GM21360 (cell line): ENCODE measurements around the gene SMURF1.

Source experiments
- ATAC-seq: cut with Tn5 transposase; IDR thresholded peaks from one replicate; pipeline ENCODE4 v1.9.1; 2021; ENCODE audit warnings: mild to moderate bottlenecking, moderate library complexity; ENCODE audit not compliant: unreplicated experiment

The SMURF1 gene

DNA sequence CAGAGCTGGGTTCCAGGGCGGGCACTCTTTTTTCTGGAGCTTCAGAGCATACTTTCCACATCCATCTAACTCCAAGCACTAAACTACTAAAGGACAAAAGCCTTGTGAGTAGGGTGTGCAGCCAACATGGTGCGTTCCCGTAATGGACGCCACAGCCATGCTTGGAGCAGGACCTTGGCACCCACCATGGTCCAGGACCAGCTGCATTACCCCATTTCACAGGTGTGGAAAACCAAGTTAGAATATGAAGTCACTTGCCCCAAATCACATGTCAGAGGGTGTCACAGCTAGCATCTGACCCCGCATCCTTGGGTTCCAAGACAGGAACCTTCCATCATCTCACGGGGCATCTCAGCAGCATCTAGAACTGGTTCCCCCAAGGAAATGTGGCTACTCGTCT, 112.4 kb downstream of the SMURF1 start:
- no peak for ATAC-seq

DNA sequence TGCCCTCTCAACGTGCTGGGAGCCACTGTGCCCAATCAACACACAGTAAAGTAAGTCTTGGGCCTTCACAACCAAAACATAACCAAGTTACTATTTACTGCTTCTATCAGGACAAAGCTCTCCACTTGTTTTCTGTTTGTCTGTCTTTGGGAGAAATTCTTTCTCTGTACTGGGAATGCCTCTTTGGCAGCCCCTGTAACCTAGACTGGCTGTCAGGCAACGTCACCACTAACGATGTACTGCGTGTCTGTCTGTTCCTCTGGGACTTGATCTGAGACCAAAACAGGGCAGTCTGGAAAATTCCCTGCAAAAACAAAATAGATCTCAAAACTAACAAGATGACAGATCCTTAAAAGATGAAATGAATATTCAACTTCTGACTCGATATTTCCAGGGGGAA, 113.0 kb downstream of the SMURF1 start:
- ATAC-seq: no peak

DNA sequence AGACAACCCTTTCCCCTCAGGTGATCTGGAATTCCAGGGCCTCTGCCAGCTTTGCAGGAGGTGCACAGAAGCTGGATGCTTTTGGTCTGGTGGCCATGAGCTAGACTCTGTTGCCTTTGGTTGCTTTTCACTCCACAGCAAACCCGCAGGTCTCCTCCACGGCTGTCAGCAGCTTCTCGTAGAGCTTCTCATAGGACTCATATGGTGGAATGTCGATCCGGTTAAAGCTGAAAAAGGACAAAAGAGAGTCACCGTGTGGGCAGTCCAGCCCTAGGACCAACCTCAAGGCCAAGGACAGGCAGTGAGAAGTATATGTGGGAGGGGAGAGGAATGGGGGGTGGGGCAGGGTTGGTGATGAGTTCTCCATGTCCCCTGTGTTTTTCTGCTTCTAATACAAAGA, 113.5 kb downstream of the SMURF1 start:
- ATAC-seq: no peak

DNA sequence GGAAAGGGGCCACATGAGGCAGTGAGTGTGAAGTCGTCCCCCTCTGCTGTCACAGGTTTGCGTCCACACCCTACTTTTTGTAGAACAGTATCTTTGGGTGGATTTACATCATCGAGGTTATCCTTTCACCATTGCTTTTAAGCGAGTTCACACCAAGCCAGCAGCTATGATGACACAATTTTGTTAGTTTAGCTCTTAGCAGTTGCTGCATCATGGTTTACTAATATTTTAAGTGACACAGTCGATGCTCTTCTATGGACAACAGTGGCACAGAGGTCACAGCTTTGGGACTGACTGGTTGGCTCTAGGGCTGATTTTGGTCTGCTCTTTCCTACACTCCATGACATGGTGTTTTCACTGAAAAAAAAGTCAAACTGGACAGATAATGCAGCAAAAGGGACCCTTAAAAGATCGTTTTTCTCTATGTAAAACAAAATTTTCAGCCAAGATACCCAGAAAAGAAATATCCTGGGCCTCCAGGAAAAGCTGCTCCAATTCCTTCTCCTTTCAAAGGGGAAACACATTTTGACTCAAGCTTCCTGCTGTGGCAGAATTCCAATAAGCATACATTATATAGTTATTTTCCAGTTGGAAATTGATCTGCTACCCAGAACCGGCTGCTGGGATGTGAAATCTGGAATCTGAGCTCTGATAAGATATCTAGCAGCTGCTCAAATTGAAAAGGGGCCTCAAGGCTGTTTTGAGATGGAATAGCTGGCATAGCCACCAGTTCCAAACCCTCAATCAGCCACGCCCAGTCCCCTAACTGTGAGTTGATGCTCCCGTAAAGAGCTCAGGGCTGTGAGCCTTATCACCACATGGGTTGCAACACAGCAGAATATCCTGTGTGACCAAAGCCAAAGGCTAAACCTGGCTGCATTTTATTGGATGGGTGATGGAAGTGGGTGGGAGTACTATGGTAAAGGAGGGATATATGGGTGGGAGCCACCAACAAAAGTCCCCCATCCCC, 114.2 kb downstream of the SMURF1 start:
- ATAC-seq: no peak

DNA sequence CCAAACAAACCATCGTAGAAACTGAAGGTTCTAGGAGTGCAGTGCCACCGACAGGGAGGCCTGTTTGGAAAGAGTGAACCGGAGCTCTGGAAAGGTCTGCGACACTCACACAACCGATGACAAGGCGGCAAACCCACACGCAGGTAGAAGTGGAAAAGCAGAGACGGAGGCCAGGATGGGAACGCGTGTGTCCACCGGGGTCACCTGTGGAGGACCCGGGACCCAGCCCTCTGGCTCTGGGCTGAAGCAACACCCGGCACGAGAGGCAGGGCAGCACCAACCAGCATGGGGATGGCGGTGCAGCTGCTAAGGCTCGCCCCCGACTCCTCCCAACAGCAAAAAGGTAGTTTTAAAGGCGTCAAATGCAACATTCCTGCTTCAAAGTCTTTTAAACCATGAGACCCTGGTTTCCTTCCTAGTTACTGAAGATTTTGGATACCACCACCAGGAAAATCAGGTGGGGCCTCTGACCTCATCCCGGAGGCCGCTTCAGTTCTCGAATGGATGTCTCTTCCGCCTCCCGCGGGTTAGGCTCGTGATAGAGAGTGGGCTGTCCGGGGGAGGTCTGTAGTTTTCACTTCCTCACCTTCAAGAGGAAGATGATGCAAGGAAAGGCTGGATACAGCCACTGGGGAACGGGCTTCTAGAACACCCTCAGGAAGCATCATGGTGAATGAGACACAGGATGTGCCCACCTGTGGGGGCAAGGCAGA, 115.5 kb downstream of the SMURF1 start:
- no peak for ATAC-seq

DNA sequence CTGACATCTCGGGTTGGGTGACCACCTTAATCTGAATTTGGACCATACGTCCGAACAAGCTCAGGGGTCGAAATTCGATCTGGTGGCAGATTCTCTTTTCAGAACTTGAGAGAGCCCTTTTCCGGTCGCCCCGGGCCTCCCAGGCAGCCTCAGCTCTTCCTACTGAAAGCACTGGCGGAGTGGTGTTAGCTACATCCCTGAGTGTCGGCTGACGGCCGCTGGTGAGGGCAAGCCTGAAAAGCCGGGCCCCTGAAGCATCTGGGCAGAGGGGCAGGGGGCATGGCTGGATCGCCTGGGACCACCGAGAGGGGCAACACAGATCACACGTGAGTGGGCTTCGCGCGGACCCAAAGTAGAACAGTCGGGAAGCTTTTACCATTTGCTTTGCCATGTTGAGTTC, 116.1 kb downstream of the SMURF1 start:
- ATAC-seq: no peak

DNA sequence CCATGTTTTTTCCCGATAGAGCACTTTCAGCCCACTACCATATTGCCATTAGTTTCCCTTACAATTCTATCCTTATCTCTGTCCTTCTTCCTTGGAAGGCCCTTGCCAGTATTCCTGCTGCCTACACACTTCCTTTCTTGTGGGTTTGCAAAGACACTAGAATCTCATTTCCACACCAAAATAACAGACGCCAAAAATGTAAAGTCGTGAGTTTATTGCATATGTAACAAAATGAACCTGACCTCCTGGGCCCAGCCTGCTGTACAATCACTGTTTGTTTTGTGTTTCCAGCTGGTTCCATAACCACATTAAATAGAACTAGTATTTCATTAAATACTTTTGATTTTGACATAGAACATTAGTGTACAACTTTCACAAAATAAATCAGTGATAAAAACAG, 116.7 kb downstream of the SMURF1 start:
- ATAC-seq: no peak

DNA sequence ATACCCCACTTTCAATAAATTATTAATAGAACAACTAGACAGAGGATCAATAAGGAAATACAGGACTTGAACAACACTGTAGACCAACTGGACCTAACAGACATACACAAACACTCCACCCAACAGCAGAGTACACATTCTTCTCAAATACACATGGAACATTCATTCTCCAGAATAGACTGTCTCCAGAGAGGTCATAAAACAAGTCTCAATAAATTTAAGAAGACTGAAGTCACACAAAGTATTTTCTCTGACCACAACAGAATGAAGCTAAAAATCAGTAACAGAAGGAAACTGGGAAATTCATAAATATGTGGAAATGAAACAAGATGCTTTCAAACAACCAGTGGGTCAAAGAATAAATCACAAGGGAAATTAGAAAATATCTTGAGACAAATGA, 119.8 kb downstream of the SMURF1 start:
- no peak for ATAC-seq

DNA sequence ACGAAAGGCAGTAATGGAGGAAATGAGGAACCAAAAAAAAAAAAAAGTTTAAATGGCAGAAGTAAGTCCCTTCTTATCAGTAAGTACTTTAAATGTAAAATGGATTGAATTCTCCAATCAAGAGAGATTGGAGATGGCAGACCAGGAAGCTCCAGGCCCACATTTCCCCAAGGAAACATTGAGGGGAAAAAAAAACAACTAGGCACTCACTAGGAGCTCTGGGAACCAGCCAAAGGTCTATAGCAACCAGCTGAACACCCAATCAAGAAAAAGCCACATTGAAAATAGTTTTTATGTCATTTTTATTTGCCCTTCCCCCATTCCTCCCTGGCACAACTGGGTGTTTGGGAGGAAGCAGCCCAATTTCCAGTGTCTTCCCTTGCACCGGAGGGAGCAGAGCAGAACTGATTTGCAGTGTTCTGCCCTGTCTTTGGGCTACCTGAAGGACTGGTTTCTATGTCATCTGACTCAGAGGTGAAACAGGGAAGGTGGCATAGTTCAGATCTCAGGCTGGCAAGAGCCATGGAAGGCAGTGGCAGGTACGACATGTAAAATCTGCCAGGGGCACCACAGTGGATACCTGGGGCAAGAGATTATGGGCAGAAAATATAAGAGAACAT, 121.9 kb downstream of the SMURF1 start:
- ATAC-seq: no peak

DNA sequence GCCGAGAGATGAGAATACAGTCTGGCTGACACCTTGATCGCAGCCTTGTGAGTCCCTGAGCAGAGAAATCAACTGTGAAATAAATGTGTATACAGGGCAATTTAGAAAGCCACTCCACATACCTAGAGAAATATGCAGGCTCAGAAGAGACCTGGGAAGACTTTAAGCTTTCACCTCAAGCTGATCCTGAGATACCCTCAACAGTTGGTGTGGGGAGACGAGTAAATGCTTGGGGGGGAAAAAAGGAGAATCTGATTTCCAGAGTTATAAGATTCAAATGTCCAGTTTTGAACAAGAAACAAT, 123.5 kb downstream of the SMURF1 start:
- no peak for ATAC-seq

DNA sequence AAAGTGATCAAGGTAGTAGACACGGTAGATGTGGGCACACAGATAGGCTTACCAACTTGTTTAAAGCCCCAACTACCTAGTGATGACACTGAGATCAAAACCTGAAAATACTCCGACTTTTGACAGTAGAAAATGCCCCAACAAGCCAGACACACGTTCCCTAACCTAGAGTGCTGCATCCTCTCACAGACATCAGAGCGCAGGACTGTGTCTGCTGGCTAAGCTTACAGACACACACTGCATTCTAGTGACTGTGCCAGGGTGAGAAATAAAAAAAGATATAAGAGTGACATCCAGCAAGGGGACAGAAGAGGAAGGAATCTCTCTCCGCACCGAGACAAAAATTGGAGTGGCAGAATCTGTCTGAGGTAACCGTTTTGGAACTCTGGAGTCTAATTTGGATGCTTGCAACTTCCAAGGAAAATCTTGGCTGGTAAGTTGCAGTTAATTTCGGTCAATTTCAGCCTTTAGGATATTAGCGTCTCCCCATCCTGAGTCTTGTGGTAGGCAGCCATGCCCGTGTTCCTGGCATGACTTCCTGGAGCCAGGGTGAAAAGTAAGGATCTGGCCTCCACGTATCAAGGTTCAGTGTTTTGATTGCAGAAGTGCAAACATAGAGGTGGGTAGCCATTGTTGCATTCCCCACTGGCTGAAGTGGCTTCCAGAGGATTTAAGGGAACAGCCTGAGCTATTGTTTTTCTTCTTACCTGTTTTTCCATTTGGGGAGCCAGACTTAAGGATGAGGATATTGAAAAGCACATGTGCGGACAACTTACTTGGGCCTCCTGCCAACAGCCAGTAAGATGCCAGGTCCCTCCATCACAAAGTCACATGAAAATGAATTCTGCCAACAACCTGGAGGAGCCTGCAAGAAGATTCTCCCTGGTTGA, 124.1 kb downstream of the SMURF1 start:
- ATAC-seq: no peak

DNA sequence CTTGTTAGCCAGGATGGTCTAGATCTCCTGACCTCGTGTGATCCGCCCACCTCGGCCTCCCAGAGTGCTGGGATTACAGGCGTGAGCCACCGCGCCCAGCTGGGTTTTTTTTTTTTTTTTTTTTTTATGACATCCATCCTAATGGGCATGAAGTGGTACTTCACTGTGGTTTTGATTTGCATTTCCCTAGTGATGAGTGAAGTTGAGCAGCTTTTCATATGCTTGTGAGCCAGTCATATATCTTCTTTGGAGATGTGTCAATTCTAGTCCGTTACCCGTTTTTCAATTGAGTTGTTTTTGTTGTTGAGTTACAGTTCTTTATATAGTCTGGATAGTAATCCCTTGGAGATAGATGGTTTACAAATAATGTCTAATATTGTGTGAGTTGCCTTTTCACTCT, 127.7 kb downstream of the SMURF1 start:
- ATAC-seq: no peak

DNA sequence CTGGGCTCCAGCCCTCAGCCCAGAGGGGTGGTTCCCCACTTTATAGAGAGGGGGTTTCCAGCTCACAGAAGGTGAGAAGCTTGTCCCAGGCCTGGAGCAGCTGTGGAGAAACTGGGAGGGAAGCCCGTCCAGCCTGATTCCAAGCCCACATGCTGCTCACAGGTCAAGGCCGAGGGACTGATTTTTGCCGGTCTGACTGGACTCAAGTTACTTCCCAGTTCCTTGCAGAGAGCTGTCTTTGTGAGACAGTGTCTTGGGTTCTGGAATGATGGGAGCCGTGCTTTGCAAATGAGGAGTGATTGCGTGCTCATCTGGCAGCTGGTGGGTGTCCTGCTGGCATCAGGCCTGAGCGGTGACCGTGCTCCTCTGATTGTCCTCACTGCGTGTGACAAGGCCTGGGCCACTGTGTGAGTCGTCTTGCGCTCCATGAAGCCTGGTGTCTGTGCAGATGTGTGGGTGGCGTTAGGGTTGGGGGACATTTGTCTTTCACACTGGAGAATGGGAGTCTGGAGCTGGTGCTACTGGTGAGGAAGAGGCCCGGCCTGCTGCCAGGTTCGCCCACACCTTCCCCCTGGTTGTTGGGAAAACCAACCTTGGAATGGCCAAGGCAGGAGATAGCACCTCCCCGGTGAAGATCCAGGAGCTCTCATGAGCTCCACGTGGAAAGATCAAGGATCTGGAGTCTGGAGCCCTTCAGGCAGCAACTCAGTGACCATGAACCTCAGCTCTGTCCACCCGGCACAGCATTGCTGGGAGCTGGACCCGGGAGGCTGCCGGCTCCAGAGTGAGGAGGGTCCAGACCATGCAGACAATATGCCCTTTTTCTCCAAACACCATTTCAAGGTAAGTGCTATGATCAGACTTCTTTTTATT, 129.6 kb downstream of the SMURF1 start:
- ATAC-seq: no peak

DNA sequence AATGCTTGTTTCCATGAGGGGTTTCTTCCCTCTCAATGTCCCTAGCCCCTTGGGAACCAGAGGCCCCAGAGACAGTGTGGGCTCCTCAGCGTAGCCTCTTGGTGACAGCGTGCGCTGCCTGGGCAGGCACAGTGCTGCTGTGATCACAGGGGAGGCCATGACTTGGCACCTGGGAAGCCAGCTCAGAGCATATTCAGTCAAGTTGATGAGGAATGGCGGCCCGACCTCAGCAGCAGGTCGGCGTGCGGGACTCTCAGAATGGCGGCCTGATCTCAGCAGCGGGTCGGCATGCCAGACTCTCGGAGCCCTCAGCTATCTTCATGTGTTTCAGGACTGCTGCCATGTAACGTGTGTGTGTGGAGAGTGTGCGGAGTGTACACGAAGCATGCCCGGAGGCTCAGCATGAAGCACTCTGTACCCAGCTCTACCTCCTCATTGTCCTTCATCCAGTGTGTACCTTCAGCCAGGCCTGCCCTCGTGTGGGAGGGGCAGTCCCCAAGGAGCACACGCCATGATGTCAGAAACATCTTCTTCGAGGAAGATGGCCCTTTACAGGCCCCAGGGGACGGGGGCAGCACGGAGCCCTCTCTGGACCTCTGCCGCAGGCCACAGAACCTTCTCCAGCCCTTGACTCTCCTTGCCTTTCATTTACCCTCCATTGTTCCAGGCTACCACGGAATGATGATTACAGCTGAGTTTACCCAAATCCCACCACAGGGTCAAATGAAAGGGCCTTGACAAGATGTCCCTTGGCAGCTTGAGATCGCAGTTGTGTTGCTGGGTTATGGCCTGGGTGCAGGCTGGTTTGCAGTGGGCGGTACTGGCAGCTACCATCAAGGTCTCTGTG, 130.4 kb downstream of the SMURF1 start:
- no peak for ATAC-seq

DNA sequence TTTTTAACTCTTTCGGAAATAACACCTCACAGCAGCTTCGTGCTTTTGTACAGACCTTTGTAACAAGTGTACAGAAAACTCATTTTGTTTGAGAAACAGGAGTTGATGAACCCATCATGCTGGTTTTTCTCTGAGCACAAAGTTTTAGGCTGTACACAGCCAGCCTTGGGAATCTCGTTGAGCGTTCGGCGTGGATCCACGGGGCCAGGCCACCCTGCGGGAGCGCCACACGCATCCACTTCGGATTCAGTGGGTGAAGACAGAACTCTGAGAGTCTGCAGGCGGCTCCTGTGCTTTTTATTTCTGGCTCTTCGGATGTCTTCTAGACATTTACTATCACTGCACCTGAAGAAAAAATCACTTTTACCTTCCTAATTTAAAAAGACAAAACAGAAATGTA, 131.2 kb downstream of the SMURF1 start:
- ATAC-seq: no peak

DNA sequence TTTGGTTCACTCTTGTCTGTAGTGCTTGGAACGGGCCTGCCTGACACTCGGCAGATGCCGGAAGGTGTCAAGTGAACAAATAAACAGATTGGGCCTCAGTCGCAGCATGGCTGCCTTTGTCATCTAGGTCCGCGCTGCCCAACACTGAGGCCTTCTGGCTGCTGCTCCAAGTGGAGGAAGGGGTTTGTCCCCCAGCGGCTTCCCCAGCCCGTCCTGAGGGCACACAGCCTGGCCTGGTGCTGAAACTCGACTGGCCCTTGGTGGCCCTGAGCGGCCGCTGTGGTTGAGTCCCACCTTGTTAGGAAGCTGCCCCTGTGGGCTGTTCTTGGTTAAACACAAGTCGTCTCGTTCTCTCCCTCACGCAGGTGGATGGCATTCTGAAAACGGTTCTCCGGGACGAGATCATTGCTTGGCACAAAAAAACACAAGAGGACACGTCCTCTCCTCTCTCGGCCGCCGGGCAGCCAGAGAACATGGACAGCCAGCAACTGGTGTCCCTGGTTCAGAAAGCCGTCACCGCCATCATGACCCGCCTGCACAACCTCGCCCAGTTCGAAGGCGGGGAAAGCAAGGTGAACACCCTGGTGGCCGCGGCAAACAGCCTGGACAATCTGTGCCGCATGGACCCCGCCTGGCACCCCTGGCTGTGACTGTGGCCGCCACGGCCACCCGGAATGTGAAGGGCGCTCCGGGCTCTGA, 132.1 kb downstream of the SMURF1 start:
- no peak for ATAC-seq

DNA sequence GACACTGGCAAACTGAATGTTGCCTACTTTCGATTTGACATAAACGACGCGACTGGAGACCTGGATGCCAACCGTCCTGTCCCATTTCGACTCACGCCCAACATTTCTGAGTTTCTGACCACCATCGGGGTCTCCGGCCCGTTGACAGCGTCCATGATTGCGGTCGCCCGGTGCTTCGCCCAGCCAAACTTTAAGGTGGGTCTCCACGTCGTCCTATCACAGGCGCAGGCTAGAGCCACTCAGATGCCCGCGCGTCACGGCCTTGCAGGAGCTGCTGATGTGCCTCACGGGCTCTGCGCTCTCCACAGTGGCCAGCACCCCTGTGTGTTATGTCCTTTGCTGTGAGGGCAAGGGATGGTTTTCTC, 132.6 kb downstream of the SMURF1 start:
- ATAC-seq: no peak

DNA sequence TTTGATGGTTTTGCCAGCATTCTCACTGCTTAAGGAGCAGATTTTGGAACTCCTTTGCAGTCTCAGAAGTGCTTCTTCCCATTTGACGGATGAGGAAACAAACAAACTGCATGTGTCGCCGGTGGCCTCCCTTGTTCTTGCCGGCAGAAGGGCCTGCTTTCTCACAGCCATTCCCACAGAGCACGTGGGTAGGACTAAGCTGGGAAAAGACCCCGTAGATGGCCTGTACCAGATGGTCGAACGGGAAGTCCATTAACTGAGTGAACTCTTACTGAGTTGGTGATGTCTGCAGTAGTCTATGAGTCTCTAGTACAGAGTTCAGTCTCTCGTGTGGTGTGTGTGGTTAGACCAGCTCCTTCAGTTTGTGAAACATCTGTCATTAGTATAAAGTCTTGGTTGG, 133.6 kb downstream of the SMURF1 start:
- no peak for ATAC-seq
